ENCODE measurements around the gene ADGRG2. TPM values are rescaled to one million over a fixed set of nuclear protein-coding genes. Genes with fewer than 3 reads are reported as not detected.

ADGRG2 gene
- total and polyA plus RNA-seq, 2 of the 13 experiments (the other 11 are each of a cell fraction or from before 2014, with no cell fraction given), result not detected

- Histone ChIP-seq H3K27ac (ENCODE audit: extremely low read length, insufficient read depth, low read length) (no peak overlapping the region), H3K9ac (ENCODE audit: insufficient read depth, low read depth, low read length) (no peak overlapping the region), H3K4me2 (ENCODE audit: low read depth, low read length) (no peak overlapping the region), H3K27me3 (ENCODE audit: control insufficient read depth in 1 of 2, insufficient read depth in 2 of 2, low read length in 2 of 2) (no peaks in the 10 kb centered on the region), H3K4me1 (ENCODE audit: insufficient read depth, low read length) (no peaks in the 10 kb centered on the region), H3K36me3 (replicated peaks in 1 of 2; ENCODE audit: control insufficient read depth in 1 of 2, insufficient read depth in 2 of 2, low read length in 2 of 2) (no peaks in the 10 kb centered on the region), H3K4me3 (replicated peaks in 1 of 3; ENCODE audit: insufficient read depth in 1 of 3, low read depth in 2 of 3, low read length in 3 of 3) (no peak overlapping the region), H3K9me3 (ENCODE audit: low read length) (peaks cover 7% of the 10 kb centered on the region; the same call in 1 of the 2 replicates), H3K79me2 (ENCODE audit: insufficient read depth, low read length) (no peaks in the 10 kb centered on the region), H2AFZ (ENCODE audit: low read length) (no peak overlapping the region), H4K20me1 (ENCODE audit: insufficient read depth, low read length) (no peaks in the 10 kb centered on the region)
- DNase-seq (ENCODE audit: low spot score), result no peak
- no peak for FAIRE-seq
- 0% methylated on average over 1 of the region's 2 CpGs for WGBS (ENCODE audit: low lambda C conversion rate)
- in situ Hi-C loops (cut with HindIII; ENCODE audit: extremely low pct_ligation_motif_present, low pct_unique_long_range_greater_than_20kb) (no loop called here), intact Hi-C loops (cut with micrococcal nuclease; ENCODE audit: unreplicated experiment) (no loop called here)
- no peak for ATAC-seq
- POLR2A ChIA-PET, result no interaction called here
- TF ChIP-seq ZNF704 (CRISPR knock-in tag; IDR thresholded peaks at IDR 0.05; ENCODE audit: borderline replicate concordance), result no peak
- peak; percentile 99 for TF ChIP-seq ZNF331 (CRISPR knock-in tag; IDR thresholded peaks at IDR 0.05)
- CTCF ChIA-PET (ENCODE audit: low intra/inter-chr PET ratio, low total read pairs), result no interaction called here
- BruUV-seq (replicated peaks), result no TSS peak
Observed at GRCh38 chrX:19089555-19090040, 32.7 kb downstream of the ADGRG2 start.

- H3K4me1 ChIP-seq (ENCODE audit: insufficient read depth, low read length), result no peaks in the 10 kb centered on the region
- no peak for DNase-seq (ENCODE audit: low spot score)
- in situ Hi-C loops (cut with HindIII; ENCODE audit: extremely low pct_ligation_motif_present, low pct_unique_long_range_greater_than_20kb), result no loop called here
- CTCF ChIA-PET (ENCODE audit: low intra/inter-chr PET ratio, low total read pairs), result no interaction called here
- H3K9me3 ChIP-seq (ENCODE audit: low read length), result peaks cover 7% of the 10 kb centered on the region; the same call in 1 of the 2 replicates
- no peaks in the 10 kb centered on the region for H3K36me3 ChIP-seq (replicated peaks in 1 of 2; ENCODE audit: control insufficient read depth in 1 of 2, insufficient read depth in 2 of 2, low read length in 2 of 2)
- intact Hi-C loops (cut with micrococcal nuclease; ENCODE audit: unreplicated experiment), result no loop called here
- H3K4me3 ChIP-seq (replicated peaks in 1 of 3; ENCODE audit: insufficient read depth in 1 of 3, low read depth in 2 of 3, low read length in 3 of 3), result no peak overlapping the region
- POLR2A ChIA-PET, result no interaction called here
- H4K20me1 ChIP-seq (ENCODE audit: insufficient read depth, low read length), result no peaks in the 10 kb centered on the region
- TF ChIP-seq SUZ12 (IDR thresholded peaks at IDR 0.05; ENCODE audit: low read depth, low read length), result no peak
- TF ChIP-seq ZNF670 (CRISPR knock-in tag; IDR thresholded peaks at IDR 0.05; ENCODE audit: borderline replicate concordance), result no peak
- TF ChIP-seq GABPA (IDR thresholded peaks at IDR 0.05; ENCODE audit: low read depth, low read length), result no peak
- TF ChIP-seq GABPA (CRISPR knock-in tag; IDR thresholded peaks at IDR 0.05; ENCODE audit: low read depth), result no peak
- no peak for TF ChIP-seq KAT2B (IDR thresholded peaks at IDR 0.05; ENCODE audit: borderline replicate concordance, low read depth, low read length)
- no peak for TF ChIP-seq MLX (CRISPR knock-in tag; IDR thresholded peaks at IDR 0.05)
- TF ChIP-seq PRPF4 (IDR thresholded peaks at IDR 0.05; ENCODE audit: low read depth, low read length, poor library complexity, severe bottlenecking), result no peak
- no peak for TF ChIP-seq ZNF784 (CRISPR knock-in tag; IDR thresholded peaks at IDR 0.05; ENCODE audit: borderline replicate concordance)
- TF ChIP-seq ZNF382 (CRISPR knock-in tag; IDR thresholded peaks at IDR 0.05; ENCODE audit: borderline replicate concordance), result no peak
- no peak for TF ChIP-seq REXO4 (CRISPR knock-in tag; IDR thresholded peaks at IDR 0.05; ENCODE audit: borderline replicate concordance)
- no peak for TF ChIP-seq TBP (CRISPR knock-in tag; IDR thresholded peaks at IDR 0.05)
- TF ChIP-seq ZNF451 (CRISPR knock-in tag; IDR thresholded peaks at IDR 0.05), result no peak
- H3K27me3 ChIP-seq (ENCODE audit: control insufficient read depth in 1 of 2, insufficient read depth in 2 of 2, low read length in 2 of 2), result no peaks in the 10 kb centered on the region
- no peak for ATAC-seq
- FAIRE-seq, result no peak
- no peak overlapping the region for H2AFZ ChIP-seq (ENCODE audit: low read length)
- WGBS (ENCODE audit: low lambda C conversion rate), result 64% methylated on average over 8 of the region's 8 CpGs
- H3K27ac ChIP-seq (ENCODE audit: extremely low read length, insufficient read depth, low read length), result no peak overlapping the region
- BruUV-seq (replicated peaks), result no TSS peak
- no peak overlapping the region for H3K9ac ChIP-seq (ENCODE audit: insufficient read depth, low read depth, low read length)
- no peak overlapping the region for H3K4me2 ChIP-seq (ENCODE audit: low read depth, low read length)
- no peaks in the 10 kb centered on the region for H3K79me2 ChIP-seq (ENCODE audit: insufficient read depth, low read length)
Observed at GRCh38 chrX:19086102-19086772, 36.0 kb downstream of the ADGRG2 start.

All from HepG2 (cell line).